OCI-LY3 (cell line): ENCODE results near the gene KCNA4.

Source experiments
- H2AFZ ChIP-seq: fragments of 200-600, 300-600 bp; shearing (Covaris generic); 2 replicates; pipeline ENCODE4 v1.6.0; 2014; ENCODE audit warnings: antibody characterized with exemption, low read depth, low read length
- H3K27ac ChIP-seq: fragments of 200-600, 300-600 bp; sonication (generic); 2 replicates; pipeline ENCODE4 v1.5.1; 2014; ENCODE audit warnings: mild to moderate bottlenecking, low read length, moderate library complexity, mixed read lengths
- H3K27me3 ChIP-seq: fragments of 200-600, 300-600 bp; sonication (generic); 2 replicates; pipeline ENCODE4 v1.6.1; 2014; ENCODE audit warnings: low read depth, low read length, mixed read lengths
- H3K36me3 ChIP-seq: fragments of 200-600, 300-600 bp; sonication (generic); replicated peaks from 2 replicates; pipeline ENCODE3; 2014; ENCODE audit warnings: low read depth, low read length, mixed read lengths
- H3K4me1 ChIP-seq: fragments of 300-600, 200-600 bp; sonication (generic); 2 replicates; pipeline ENCODE4 v1.6.1; 2014; ENCODE audit warnings: low read length, mixed read lengths
- H3K4me2 ChIP-seq: fragments of 200-600, 300-600 bp; sonication (generic); 2 replicates; pipeline ENCODE4 v1.6.1; 2014; ENCODE audit warnings: low read length, mixed read lengths
- H3K4me3 ChIP-seq: fragments of 300-600, 200-600 bp; sonication (generic); 2 replicates; pipeline ENCODE4 v1.5.1; 2014; ENCODE audit warnings: antibody characterized with exemption, mild to moderate bottlenecking, low read length, moderate library complexity
- H3K79me2 ChIP-seq: fragments of 300-600, 200-600 bp; shearing (Covaris generic); 2 replicates; pipeline ENCODE4 v1.6.1; 2014; ENCODE audit warnings: mild to moderate bottlenecking, low read length, mixed read lengths
- H3K9ac ChIP-seq: fragments of 300-600, 200-600 bp; shearing (Covaris generic); 2 replicates; pipeline ENCODE4 v1.6.0; 2014; ENCODE audit warnings: mild to moderate bottlenecking, low read length, moderate library complexity
- H3K9me3 ChIP-seq: fragments of 200-600, 300-600 bp; shearing (Covaris generic); 2 replicates; pipeline ENCODE4 v1.6.1; 2014; ENCODE audit warnings: low read length, mixed read lengths; ENCODE audit not compliant: insufficient read depth
- H4K20me1 ChIP-seq: fragments of 200-600, 300-600 bp; sonication (generic); 2 replicates; pipeline ENCODE4 v1.6.1; 2016; ENCODE audit warnings: low read length, mixed read lengths; ENCODE audit not compliant: insufficient read depth
- EZH2phosphoT487 ChIP-seq: fragments of 200-600 bp; shearing (Covaris generic); IDR thresholded peaks from 2 replicates; pipeline ENCODE4 v1.6.1; 2018; ENCODE audit warnings: antibody characterized with exemption, mixed run types, low read depth
- TF ChIP-seq, protein P1 (sequence below): fragments of 200-600, 300-600 bp; sonication (generic); IDR thresholded peaks from 2 replicates; pipeline ENCODE4 v1.5.1; 2014; ENCODE audit warnings: antibody characterized with exemption, low read length, low read depth

KCNA4 gene

DNA sequence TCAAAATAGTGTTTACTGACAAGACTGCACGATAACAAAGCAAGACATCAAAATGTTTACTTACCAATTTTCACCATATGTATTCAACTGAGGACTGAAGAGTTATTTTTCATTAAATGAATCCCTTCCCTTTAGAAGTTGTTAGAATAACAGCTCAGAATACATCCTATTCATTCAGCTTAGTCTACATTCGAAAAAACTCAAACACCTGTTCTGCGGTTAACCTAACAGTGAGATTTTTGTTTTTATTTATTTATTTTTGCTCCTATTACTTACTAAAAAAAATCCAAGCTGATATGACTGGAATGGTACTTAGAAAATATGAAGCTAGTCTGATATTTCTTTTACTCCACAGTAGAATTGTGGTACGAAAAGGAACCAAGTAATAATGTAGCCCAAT, 10.0 kb downstream of the KCNA4 start:
- no peaks in the 10 kb centered on the region for H3K4me1 ChIP-seq
- no peaks in the 10 kb centered on the region for H3K79me2 ChIP-seq
- no peaks in the 10 kb centered on the region for H3K9me3 ChIP-seq
- no peak for TF ChIP-seq EZH2phosphoT487
- TF ChIP-seq, protein P1, sequence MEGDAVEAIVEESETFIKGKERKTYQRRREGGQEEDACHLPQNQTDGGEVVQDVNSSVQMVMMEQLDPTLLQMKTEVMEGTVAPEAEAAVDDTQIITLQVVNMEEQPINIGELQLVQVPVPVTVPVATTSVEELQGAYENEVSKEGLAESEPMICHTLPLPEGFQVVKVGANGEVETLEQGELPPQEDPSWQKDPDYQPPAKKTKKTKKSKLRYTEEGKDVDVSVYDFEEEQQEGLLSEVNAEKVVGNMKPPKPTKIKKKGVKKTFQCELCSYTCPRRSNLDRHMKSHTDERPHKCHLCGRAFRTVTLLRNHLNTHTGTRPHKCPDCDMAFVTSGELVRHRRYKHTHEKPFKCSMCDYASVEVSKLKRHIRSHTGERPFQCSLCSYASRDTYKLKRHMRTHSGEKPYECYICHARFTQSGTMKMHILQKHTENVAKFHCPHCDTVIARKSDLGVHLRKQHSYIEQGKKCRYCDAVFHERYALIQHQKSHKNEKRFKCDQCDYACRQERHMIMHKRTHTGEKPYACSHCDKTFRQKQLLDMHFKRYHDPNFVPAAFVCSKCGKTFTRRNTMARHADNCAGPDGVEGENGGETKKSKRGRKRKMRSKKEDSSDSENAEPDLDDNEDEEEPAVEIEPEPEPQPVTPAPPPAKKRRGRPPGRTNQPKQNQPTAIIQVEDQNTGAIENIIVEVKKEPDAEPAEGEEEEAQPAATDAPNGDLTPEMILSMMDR, result no peak
- peaks cover 12% of the 10 kb centered on the region for H3K27me3 ChIP-seq
- no peak overlapping the region for H2AFZ ChIP-seq
- H3K9ac ChIP-seq, result no peak overlapping the region
- H3K4me2 ChIP-seq, result no peak overlapping the region
- H3K36me3 ChIP-seq, result no peaks in the 10 kb centered on the region
- H3K4me3 ChIP-seq, result no peak overlapping the region
- no peak overlapping the region for H3K27ac ChIP-seq
- no peaks in the 10 kb centered on the region for H4K20me1 ChIP-seq

DNA sequence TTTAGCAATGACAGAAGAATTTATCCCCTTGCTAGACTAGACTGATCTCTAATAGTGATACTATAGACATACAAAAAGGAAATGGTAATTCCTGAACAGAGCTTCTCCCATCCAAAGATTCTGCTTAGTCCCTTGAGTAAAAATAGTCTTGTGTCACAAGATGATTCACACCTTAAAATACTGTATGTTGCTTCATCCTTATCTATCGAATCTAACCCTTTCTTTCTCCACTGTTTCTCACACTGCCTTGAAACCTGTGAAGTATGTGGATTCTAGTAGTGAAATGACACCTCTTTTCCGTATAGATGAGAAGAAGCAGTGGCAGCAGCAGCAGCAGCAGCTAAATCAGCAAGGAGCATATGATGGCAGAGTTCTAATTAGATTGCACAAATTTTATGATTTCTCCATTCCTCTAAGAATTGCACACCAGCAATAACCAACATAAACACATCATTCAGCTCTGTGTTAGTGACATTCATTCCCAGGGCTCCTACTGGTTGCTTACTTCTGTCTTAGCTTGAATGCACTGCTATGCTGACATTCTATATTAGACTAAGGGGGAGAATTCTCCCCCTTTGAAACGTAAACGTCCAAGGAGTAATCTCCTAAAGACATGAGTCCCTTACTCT, 14.6 kb downstream of the KCNA4 start:
- no peak overlapping the region for H3K4me3 ChIP-seq
- no peak overlapping the region for H2AFZ ChIP-seq
- no peaks in the 10 kb centered on the region for H3K9me3 ChIP-seq
- no peaks in the 10 kb centered on the region for H3K4me1 ChIP-seq
- no peak overlapping the region for H3K27ac ChIP-seq
- no peak for TF ChIP-seq EZH2phosphoT487
- TF ChIP-seq, protein P1, result no peak
- no peaks in the 10 kb centered on the region for H4K20me1 ChIP-seq
- no peak overlapping the region for H3K9ac ChIP-seq
- peaks cover 12% of the 10 kb centered on the region for H3K27me3 ChIP-seq
- no peaks in the 10 kb centered on the region for H3K36me3 ChIP-seq
- H3K79me2 ChIP-seq, result no peaks in the 10 kb centered on the region
- no peak overlapping the region for H3K4me2 ChIP-seq

DNA sequence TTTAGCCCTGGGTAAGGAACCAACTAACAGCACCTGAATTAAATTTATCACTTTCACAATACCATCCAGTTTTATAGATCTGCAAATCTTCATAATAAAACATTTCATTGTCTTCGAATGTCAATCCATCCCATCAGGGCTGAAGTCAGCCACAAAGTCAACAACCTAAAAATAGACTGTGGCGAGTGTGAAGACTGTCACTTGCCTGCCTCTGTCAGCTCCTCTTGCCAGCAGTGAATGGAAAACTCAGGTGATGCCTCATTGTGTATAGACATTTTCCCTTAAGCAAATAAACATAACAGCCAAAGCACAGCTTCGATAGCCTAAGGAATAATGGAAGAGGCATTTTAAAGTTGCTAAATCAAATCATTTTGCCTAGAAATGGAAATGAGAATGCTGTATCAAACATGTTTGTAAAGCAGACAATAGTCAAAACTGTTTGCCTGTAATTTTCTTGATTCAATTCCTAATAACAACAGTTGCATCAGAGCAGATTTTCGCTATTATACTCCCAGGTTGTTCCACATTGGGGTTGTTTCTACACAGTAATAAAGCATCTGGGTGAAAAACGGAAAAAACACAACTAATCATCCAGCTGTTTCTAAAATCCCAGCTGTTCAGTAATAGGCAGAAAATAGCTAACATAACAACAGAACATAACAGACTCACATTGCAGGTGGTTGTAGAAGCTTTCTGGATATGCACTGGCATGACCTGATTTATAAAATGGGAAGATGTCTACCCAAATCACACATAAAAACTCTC, 15.7 kb downstream of the KCNA4 start:
- Histone ChIP-seq H3K27me3 (peaks cover 12% of the 10 kb centered on the region), H3K9me3 (no peaks in the 10 kb centered on the region), H3K36me3 (no peaks in the 10 kb centered on the region), H2AFZ (no peak overlapping the region), H3K27ac (no peak overlapping the region), H3K4me1 (no peaks in the 10 kb centered on the region), H3K4me2 (no peak overlapping the region), H3K9ac (no peak overlapping the region), H4K20me1 (no peaks in the 10 kb centered on the region), H3K79me2 (no peaks in the 10 kb centered on the region), H3K4me3 (no peak overlapping the region)
- TF ChIP-seq EZH2phosphoT487, result no peak
- TF ChIP-seq, protein P1, result no peak

DNA sequence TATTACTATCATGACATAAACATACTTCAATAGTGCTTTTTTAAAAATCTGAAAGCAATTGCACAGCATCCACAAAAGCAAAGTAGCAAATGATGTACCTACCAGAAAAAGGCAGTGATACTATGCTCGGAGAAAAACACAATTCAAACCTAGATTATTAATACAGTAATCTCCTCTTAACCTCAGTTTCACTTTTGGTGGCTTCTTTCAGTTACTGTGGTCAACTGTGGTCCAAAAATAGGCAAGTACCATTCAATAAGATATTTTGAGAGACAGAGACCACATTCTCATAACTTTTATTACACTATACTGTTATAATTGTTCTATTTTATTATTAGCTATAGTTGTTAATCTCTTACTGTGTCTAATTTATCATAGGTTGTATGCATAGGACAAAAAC, 20.8 kb downstream of the KCNA4 start:
- no peak overlapping the region for H2AFZ ChIP-seq
- H3K4me2 ChIP-seq, result no peak overlapping the region
- no peaks in the 10 kb centered on the region for H3K9me3 ChIP-seq
- H4K20me1 ChIP-seq, result no peaks in the 10 kb centered on the region
- no peak overlapping the region for H3K4me3 ChIP-seq
- no peak overlapping the region for H3K9ac ChIP-seq
- no peaks in the 10 kb centered on the region for H3K4me1 ChIP-seq
- H3K27me3 ChIP-seq, result no peaks in the 10 kb centered on the region
- TF ChIP-seq, protein P1, result no peak
- no peak for TF ChIP-seq EZH2phosphoT487
- H3K79me2 ChIP-seq, result no peaks in the 10 kb centered on the region
- H3K36me3 ChIP-seq, result no peaks in the 10 kb centered on the region
- H3K27ac ChIP-seq, result no peak overlapping the region
